NCI-H82 treated with DMSO at 0.1 percent for 48 hours (cell line): ENCODE results near the gene IGF2BP3.

Experiments used
- DNase-seq: peaks from one replicate; lab custom pipeline; 2025; ENCODE audit not compliant: unreplicated experiment; lab: John Stamatoyannopoulos, UW

The IGF2BP3 gene

DNA sequence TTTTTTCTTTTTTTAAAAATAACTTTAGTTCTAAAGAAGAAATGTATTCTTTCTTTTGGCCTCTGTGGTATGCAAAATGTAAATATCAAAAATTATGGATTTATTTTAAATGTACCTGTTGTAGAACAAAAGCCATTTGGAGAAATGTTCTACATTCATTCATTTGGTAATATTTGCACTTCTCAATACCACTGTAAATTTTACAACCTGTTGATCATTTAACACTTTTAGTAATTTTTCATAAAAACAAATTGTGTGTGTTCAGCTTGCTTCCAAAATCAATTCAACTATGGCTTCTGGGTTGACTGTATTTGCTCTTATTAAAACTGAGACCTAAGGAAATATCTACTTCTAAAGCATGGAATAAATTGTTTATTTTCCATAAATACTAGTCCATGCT lies 2.3 kb upstream of the IGF2BP3 start:
- DNase-seq, result no peak

DNA sequence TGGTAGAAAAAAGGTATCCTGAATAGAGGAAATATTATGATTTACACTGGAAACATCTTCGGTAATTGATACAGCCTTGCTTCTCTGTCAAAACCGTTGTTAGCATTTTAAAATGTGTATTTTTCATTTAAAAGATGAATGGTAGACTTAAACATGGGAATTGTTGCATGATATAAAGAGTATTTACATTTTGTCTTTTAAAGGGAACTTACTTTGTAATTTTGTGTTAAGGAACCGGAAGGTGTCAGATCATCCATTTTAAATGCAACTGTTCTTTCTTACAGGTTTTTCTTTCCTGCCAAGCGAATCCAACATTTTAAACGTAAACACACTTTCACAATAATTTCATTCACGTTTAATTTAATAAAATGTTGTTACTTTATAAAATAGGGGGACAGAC lies 1.8 kb upstream of the IGF2BP3 start:
- no peak for DNase-seq

DNA sequence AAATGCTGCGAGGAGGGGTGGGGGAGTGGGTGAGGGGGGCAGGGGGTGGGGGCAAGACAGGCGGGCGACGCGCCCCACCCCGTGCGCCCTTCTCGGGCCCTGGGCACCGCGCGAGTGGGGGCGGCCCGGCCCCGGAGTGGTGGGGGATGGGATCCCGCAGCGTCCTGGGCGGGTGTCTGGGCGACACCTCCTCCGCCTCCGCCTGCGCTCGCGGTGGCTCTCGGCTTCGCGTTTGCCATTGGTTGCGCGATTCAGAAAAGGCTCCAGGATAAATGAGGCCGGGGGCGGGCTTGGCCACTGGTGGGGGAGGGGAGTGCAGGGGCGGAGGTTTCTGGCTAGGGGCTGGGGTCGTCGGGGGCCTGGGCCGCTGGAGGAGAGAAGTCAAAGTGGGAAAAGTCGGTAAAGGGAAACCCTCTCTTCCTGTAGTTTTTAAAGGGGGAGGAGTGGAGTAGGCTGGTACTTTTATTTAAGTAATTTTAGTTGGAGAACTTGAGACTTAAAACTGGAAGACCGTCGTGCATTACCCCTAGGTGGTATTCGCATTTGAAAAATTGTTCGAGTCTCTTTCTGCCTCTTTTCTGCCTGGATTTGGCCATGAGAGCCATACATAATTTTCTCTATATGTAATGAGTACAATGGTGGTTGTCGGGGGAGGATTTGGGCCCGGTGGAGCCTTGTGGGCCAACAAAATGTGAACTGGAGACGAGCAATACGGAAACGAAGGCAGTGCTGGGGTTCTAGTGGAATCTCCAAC lies 992 bp upstream of the IGF2BP3 start:
- DNase-seq, result peak; percentile 81

DNA sequence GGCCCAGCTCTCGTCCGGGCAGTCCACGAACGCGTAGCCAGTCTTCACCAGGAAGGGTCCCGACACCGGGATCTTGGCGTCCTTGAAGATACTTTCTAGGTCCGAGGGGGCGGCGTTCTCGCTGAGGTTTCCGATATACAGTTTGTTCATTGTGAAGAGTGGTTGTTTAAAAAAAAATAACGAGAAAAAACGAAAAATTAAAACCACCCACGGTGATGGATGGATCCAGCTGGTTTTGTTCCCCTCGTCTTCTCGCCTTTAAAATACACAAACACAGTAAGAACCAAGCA lies 385 bp downstream of the IGF2BP3 start:
- no peak for DNase-seq

GRCh38 chr7:23469150-23469960 lies 936 bp downstream of the IGF2BP3 start:
- no peak for DNase-seq

- DNase-seq, result no peak
These were observed 1.7 kb downstream of the IGF2BP3 start for GRCh38 chr7:23468526-23469149.

- no peak for DNase-seq
These were observed 2.3 kb downstream of the IGF2BP3 start for GRCh38 chr7:23467806-23468525.

DNA sequence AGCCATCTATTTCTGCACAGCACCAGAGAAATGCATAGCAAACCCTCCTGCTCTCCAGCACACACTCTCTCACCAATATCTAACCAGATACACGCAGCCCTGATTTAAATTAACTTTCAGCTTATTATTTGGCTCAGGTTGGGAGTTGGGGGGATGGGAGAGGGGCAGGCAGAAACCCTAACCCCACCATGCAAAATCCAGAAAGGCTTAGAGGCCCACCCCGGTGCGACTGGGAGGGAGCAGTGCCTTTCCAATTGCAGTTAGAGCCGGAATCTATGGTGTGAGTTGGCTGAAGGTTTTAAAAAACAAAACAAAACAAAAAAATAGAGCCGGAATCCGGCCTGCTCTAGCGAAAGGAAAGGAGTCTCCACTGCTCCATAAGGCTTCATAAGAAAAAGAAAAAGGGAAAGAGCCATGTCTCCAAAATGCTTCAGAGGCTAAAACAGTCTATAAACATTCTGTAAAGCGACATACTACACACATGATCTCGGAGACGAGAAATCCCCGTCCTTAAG lies 2.9 kb downstream of the IGF2BP3 start:
- peak; percentile 21 for DNase-seq

DNA sequence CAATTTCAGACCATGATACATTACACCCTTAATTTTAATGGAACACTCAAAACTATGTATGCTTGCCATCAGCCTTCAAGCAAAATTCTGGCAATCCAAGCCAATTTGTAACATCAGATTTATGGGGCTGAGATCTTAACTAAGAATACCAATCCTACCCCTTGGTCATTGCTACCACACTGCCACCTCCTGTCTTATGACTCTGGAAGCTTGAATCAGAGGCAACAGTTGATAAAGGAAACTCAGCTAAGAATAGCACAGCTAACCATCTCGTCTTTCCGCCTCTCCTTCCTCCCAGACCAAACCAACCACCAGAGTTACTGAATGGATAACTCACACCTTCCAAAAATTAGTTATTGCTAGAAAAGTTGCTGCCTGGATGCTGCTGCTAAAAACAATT lies 7.4 kb downstream of the IGF2BP3 start:
- no peak for DNase-seq

- no peak for DNase-seq
These were observed 12.2 kb downstream of the IGF2BP3 start for GRCh38 chr7:23458044-23458443.

GRCh38 chr7:23456093-23456492 lies 14.2 kb downstream of the IGF2BP3 start:
- DNase-seq, result no peak

DNA sequence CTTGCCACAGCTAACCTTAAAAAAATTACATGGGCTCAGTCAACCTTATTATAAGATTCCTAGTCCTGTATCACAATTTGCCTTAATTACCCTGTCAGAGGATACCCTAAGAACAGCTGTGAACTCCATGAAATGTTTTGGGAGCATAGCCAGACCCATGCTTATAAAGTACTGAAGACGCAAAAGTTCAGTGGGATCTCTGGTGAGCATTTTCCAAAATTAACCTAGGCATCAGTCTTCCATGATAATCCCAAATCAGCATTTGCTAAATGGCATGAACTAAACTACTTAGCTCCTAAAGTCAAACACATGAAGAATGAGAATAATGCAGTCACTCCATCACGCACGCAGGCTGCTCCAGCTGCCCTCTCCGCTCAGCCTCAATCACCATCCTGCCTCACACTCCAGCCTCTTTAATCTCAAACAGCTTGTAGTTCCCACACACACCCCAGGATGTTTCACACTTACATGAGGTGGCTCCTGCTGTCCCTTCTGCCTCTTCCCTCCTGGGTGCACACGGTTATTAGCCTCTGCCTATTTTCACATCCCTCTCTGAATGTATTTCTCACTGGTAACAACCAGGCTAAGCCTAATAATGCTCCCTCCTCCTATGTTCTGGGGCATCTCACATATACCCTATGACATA lies 15.3 kb downstream of the IGF2BP3 start:
- peak; percentile 56 for DNase-seq

DNA sequence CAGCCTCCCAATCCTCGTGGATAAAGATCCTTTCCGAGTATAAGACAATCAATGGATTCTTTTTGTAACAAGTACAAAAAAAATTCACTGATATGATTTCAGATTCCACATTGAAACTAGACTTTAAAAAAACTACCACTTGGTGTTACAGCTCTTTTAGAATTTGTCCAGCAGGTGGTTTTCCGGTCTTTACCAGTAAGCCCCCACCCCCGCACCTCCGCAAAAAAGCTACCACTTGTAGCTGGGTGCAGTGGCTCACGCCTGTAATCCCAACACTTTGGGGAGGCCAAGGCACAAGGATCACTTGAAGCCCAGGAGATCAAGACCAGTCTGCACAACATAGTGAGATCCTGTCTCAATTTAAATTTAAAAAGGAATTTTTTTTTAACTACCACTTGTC lies 19.8 kb downstream of the IGF2BP3 start:
- DNase-seq, result no peak

DNA sequence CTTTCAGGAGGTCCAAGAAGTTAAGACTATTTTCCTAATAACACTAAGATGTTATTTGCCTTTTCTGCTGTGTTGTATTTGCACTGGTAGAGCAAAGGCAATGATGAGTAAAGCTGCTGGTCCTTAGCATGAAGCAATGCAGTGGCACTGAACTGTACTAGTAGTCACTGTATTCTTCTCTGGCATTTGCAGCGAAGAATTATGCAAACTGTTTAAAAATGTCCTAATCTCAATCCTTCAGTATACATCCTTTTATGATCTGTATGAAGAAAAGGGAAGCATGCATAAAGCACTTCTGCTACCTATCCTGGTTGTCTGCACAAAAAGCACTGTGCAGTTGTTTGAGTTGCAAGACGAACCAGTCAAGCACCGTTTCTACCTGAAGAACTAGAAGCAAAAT lies 20.4 kb downstream of the IGF2BP3 start:
- no peak for DNase-seq

- no peak for DNase-seq
These were observed 25.0 kb downstream of the IGF2BP3 start for GRCh38 chr7:23445326-23445725.

- no peak for DNase-seq
These were observed 26.3 kb downstream of the IGF2BP3 start for GRCh38 chr7:23443974-23444373.

- no peak for DNase-seq
These were observed 32.1 kb downstream of the IGF2BP3 start for GRCh38 chr7:23438171-23438570.

- no peak for DNase-seq
These were observed 36.0 kb downstream of the IGF2BP3 start for GRCh38 chr7:23434147-23434917.

DNA sequence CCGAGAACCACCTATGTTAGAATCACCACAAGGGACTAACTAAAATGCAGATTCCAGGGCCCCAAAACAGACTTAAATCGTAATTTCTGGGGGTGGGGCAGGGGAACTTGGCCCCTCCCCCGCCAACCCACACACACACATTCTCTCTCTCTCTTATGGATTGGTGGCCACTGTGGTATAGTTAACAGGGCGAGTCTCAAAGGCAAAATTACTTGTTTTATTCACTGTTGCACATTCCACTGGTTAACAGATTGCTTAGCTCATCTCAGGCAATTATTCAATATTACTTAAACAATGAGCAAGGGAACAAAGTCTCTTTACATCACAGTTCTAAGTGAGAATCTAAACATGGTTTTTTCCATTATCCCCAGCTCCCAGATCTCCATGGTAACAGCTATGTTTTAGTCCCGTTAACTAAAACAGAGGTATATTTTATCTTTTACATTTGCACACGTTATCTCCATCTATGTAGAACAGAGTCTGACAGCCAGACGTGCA lies 38.5 kb downstream of the IGF2BP3 start:
- no peak for DNase-seq

GRCh38 chr7:23430893-23431259 lies 39.4 kb downstream of the IGF2BP3 start:
- DNase-seq, result no peak
